Activated CD8-positive, alpha-beta memory T cell treated with anti-CD3 and anti-CD28 coated beads, Interleukin-2, amount 50 U/mL, for 24 hours (primary cell): ENCODE data around the gene MPG.
"Not testable (repeated sequence)": the region's sequence is repeated elsewhere in the genome, so short reads cannot be mapped to it uniquely, and the experiment has no call there.

ENCODE experiments used
- DNase-seq: peaks from one replicate; pipeline ENCODE4 v3.0.0-alpha.2; 2020; ENCODE audit errors: extremely low read depth

The MPG gene

DNA sequence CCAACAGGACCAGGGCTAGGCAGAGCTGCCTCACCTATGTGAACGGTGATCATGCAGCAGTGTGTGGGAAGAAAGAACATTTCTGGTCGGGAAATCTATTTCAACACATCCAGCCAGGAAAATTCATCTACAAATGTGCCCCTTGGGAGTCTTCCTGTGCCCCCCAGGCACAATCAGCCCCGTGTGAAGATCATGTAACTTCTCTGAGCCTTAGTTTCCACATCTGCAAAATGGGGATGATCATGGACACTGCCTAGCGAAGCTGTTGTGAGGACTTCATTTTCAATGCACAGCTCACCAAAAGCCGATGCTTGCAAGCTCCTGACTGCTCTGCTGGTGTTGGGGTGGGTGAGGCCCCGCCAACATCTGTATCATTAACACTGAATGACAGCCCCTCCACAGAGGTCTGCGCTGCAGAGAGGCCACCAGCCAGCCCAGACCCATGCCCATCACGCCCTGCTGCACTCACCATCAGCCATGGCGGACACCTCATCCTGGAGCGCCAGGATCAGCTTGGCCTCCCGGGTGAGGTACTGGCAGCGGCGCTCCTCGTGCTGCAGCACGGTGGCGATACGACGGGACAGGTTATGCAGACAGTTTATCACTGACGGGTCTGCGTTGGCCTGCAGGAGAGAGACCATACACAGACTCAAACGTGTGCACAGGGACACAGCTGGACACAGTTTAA, 34.3 kb downstream of the MPG start:
- no peak for DNase-seq

- DNase-seq = no peak
Observed at GRCh38 chr16:114327-114726, 36.3 kb downstream of the MPG start.

DNA sequence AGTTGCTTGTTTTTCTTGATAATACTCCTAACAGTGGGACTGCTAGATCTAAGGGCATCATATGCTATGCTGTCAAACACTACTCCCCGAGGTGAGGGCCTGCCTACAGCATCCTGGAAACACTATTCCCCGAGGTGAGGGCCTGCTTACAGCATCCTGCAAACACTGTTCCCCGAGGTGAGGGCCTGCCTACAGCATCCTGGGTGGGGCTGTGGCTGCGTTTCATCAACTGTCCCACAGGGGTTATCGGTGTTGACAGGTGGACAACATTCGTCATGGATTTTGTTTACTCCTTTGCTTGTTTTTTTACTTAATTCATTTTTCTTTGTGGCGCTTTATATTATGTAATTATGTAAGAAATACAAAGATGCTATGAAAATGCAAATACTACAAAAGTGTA, 38.0 kb downstream of the MPG start:
- no peak for DNase-seq

DNA sequence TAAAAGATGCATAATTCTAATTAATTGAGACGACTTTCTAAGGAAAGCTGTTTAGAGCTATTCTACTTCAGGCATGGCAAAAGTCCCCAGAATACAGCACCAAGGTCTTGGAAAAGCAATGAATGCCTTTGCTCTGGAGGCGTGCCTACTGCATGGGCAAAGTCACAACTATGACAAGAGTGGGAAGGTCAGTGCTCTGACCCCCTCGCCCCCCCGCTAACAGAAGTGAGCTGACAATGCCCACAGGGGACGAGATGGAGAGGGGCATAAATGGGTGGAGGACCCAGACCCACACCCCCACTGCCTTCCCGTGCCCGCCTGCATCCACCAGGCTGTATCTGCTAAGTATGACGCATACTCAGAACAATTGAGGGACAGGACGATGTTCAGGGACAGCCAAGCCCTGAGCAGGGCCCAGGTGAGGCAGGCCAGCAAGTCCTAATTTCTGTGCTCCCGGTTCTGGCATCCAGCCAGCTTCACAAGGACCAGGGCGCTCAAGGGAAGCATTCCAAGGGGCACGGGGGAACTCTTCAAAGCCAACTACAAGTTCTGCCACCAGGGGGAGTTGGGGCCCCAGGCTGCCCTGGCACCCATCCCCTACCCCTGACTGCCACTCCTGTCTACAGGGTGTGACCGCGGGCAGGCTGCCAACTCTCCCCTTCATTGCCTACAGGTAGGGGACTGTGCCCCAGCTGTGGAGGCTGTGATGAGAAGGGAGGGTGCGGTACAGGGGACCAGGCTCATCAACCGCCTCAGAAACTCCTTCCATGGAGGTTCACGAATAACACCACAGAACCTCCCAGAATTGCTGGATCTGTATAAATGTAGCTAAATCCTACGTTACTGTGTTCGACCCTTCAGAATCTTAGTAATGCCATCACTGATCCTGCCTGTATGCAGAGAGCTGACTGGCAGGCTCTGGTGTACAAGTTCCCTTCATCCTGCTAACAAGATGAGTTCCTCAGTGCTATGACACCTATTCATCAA, 39.6 kb downstream of the MPG start:
- DNase-seq = peak; percentile 25

- no peak for DNase-seq
Observed at GRCh38 chr16:118857-119256, 40.8 kb downstream of the MPG start.

DNA sequence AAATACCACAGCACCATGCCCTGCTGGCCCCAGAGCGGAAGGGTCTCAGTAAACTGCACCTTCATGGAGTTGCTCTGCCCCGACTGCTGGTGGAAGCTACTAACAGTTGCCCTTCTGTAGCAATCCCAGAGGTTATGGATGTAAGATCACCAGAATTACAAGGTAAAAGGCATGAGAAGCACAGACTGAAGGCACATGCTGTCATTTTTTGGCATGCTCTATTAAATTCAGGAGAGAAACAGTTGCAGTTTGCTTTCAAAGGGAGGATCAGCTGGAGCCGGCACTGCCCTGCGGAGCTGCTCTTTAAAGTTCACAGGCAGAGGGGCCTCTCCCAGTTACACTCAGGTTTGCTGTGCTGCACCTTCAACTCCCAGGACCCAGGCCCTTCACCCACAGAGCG, 41.3 kb downstream of the MPG start:
- no peak for DNase-seq

DNA sequence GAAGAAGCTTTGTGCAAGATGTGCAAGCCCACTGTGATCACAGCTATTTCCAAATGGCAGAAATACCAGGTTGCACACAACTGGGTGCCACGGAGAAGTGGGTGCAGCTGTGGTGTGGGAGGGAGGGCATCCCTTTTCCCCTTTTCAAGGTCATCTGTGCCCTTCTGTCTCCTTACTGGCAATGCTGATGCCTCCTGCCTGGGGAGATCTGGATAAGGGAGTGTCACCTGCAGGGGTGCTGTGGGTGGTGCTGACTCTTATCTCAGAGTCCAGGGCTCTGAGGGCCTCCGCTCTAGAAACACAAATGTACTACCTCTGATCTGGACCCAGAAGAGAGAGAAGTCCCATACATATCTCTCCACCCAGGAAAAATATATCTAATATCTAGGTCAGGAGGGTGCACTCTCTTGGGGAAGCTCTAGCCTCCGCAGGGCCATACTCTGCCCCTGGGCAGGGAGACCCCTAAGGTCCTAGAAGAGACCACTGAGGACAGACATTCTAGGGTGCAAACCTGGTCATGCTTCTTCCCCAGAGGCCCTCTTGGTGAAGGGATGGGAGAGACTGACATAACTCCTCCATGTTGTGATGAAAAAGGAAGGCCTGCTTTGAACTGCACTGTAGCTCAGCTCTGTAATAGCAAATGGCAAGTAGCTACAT, 41.9 kb downstream of the MPG start:
- DNase-seq = no peak

- DNase-seq = no peak
Observed at GRCh38 chr16:120756-121155, 42.7 kb downstream of the MPG start.

GRCh38 chr16:122361-122760, 44.3 kb downstream of the MPG start:
- no peak for DNase-seq

GRCh38 chr16:123558-124350, 45.7 kb downstream of the MPG start:
- not testable (repeated sequence) for DNase-seq

- no peak for DNase-seq
Observed at GRCh38 chr16:125011-125410, 47.0 kb downstream of the MPG start.

DNA sequence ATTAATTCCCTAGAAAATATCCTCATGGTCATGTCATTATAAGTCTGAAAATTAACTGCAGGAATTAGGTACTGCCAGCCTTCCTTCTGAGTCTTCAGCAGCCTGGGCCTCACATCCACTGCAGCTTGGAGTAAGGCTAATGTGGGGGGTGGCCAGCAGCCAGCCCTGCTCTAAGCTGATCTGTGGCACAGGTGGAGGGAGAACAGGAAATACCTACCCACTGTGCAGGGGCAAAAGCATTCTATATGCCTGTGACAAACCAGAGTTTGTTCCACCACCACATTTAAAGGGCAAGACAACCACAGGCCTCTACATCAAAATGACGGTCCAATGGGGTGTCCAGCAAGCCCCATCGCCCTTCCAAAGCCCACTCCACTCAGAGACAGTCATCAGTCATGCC, 51.0 kb downstream of the MPG start:
- DNase-seq = no peak

- no peak for DNase-seq
Observed at GRCh38 chr16:130533-131173, 52.6 kb downstream of the MPG start.

- DNase-seq = no peak
Observed at GRCh38 chr16:132120-132519, 54.1 kb downstream of the MPG start.

DNA sequence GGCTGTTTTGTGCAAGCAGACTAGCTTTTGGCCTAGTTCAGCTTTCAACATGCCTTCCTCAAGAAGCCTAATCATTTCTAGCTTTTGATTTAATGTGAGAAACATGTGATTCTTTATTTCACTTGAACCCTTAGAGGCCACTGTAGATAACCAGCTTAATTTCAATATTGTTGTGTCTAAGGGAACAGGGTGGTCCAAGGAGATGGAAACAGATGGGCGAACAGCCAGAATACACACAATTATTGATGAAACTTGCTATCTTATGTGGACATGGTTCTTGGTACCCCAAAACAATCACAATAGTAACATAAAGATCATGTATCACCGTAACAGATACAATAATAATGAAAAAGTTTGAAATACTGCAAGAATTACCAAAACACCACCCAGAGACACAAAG, 55.7 kb downstream of the MPG start:
- no peak for DNase-seq
